Esophagus muscularis mucosa (tissue), 4 donors: Measurements from ENCODE around the gene RAI14. TPM values are rescaled to one million over a fixed set of nuclear protein-coding genes. Genes with fewer than 3 reads are reported as not detected.

Experiments
- DNase-seq: peaks from one replicate; pipeline ENCODE4 v3.0.0-alpha.2; 2017; ENCODE audit errors: extremely low spot score
- H3K27ac ChIP-seq, 4 donors: fragments of 200-600 bp; sonication (generic); replicated peaks in 1 of 4; 1 replicate in 3 of 4; 2 replicates in 1 of 4; pipeline ENCODE4 v1.5.1; 2016 to 2019; ENCODE audit warnings: mild to moderate bottlenecking in 1 of 4
- H3K27me3 ChIP-seq, 4 donors: fragments of 200-600 bp; sonication (generic); one replicate each; pipeline versions ENCODE4 v1.5.1 to v1.6.0; 2016 to 2019
- H3K36me3 ChIP-seq, 4 donors: fragments of 200-600 bp; sonication (generic); one replicate each; pipeline ENCODE4 v1.5.1; 2016 to 2019
- H3K4me1 ChIP-seq, 4 donors: fragments of 200-600 bp; sonication (generic); one replicate each; pipeline ENCODE4 v1.5.1; 2016 to 2019
- H3K4me3 ChIP-seq, 4 donors: fragments of 200-600 bp; sonication (generic); 1 replicate in 2 of 4; 2 replicates in 2 of 4; pipeline ENCODE4 v1.5.1; 2016 to 2019; ENCODE audit warnings: mild to moderate bottlenecking in 4 of 4, moderate library complexity in 1 of 4
- H3K9me3 ChIP-seq, 4 donors: fragments of 200-600 bp; sonication (generic); 1 replicate in 3 of 4; 2 replicates in 1 of 4; pipeline ENCODE4 v1.5.1; 2016 to 2019
- CTCF ChIP-seq, 3 experiments: fragments of 200-600 bp in 2 of 3; fragments of 450-650 bp in 1 of 3; sonication (generic) in 2 of 3; IDR thresholded peaks; one replicate each; pipeline ENCODE4 v1.5.1; 2017 to 2019; ENCODE audit warnings: antibody characterized with exemption in 3 of 3, mild to moderate bottlenecking in 2 of 3, moderate library complexity in 1 of 3
- EP300 ChIP-seq: sonication (generic); formaldehyde crosslinking; IDR thresholded peaks from one replicate; pipeline ENCODE4 v1.6.1; 2017; ENCODE audit warnings: antibody characterized with exemption
- POLR2A ChIP-seq: fragments of 450-650 bp; IDR thresholded peaks from one replicate; pipeline ENCODE4 v1.6.1; 2017; ENCODE audit warnings: antibody characterized with exemption, moderate library complexity, mild to moderate bottlenecking, low read depth
- POLR2AphosphoS5 ChIP-seq, 2 donors: sonication (generic); formaldehyde crosslinking; IDR thresholded peaks; one replicate each; pipeline ENCODE4 v1.6.1; 2017; ENCODE audit warnings: antibody characterized with exemption in 2 of 2
- WGBS: methylation state at CpG from one replicate; pipeline ENCODE4 v1.1.5; 2018; 5-methylcytosine and 5-hydroxymethylcytosine counted together
- intact Hi-C: fragments of 100-400 bp; cut with DNase I; formaldehyde crosslinking; loops from one replicate; pipeline ENCODE4 v1.15.1; 2023
- total RNA-seq, 4 donors: library from RNA; depleted of rRNA; stranded (reverse); fragments of >200 nt; gene quantifications; one replicate each; pipeline versions ENCODE4 v1.1.0 to v1.2.1, GENCODE V29; 2016

The RAI14 gene
- total RNA-seq, 4 donors from 2014 or later: 57.3 to 76.4 (median 68.1) TPM

GRCh38 chr5:34832568-34832967, 176.4 kb downstream of the RAI14 start:
- H3K4me3 ChIP-seq: no peak overlapping the region
- no peak for TF ChIP-seq POLR2A
- H3K4me1 ChIP-seq: no peaks in the 10 kb centered on the region
- H3K27ac ChIP-seq: no peak overlapping the region
- no peaks in the 10 kb centered on the region for H3K9me3 ChIP-seq
- peaks cover 15 to 42% (median 24%) of the 10 kb centered on the region in 4 donors for H3K36me3 ChIP-seq
- DNase-seq: no peak
- intact Hi-C loops: no loop called here
- H3K27me3 ChIP-seq: no peaks in the 10 kb centered on the region
- 91% methylated on average over 5 of the region's 5 CpGs for WGBS

DNA sequence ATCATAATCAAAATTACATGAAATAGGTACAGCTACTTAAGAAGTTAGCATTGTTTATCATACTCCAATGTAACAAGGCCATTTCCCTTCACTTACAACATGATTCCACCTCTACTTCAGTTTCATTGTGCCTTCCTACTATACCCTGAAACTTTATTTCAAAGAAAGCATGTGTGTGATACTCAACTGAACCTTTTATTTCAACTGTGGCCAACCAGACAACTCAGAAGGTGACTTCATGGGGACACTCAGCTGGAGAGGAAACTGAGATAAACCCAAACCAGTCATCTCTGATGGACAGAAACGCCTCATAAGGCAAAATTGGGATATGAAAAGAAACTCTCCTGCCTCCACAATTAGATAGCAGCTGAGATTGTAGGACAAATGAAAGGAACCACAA, 177.0 kb downstream of the RAI14 start:
- DNase-seq: no peak
- no peaks in the 10 kb centered on the region for H3K4me1 ChIP-seq
- WGBS: 93% methylated on average over 1 of the region's 1 CpG
- no peaks in the 10 kb centered on the region for H3K27me3 ChIP-seq
- intact Hi-C loops: no loop called here
- H3K36me3 ChIP-seq: peaks cover 11 to 37% (median 19%) of the 10 kb centered on the region in 4 donors
- TF ChIP-seq POLR2AphosphoS5 (IDR thresholded peaks at IDR 0.05) (no peak), POLR2A (no peak), EP300 (no peak), CTCF (IDR thresholded peaks at IDR 0.05) (no peak)
- no peak overlapping the region for H3K27ac ChIP-seq
- H3K9me3 ChIP-seq: no peaks in the 10 kb centered on the region
- H3K4me3 ChIP-seq: no peak overlapping the region

- H3K4me3 ChIP-seq: no peak overlapping the region
- no peaks in the 10 kb centered on the region for H3K27me3 ChIP-seq
- intact Hi-C loops: no loop called here
- DNase-seq: no peak
- H3K9me3 ChIP-seq: no peaks in the 10 kb centered on the region
- peaks cover 11 to 34% (median 18%) of the 10 kb centered on the region in 4 donors for H3K36me3 ChIP-seq
- peaks cover 3 to 7% (median 5%) of the 10 kb centered on the region in 4 donors for H3K4me1 ChIP-seq
- whole genome bisulfite sequencing: 79% methylated on average over 9 of the region's 9 CpGs
- TF ChIP-seq POLR2AphosphoS5 (IDR thresholded peaks at IDR 0.05): no peak
- no peak for TF ChIP-seq POLR2A
- no peak for TF ChIP-seq EP300
- TF ChIP-seq CTCF (IDR thresholded peaks at IDR 0.05): no peak
- H3K27ac ChIP-seq: peak overlapping the region in 2 of 4 donors; percentile 5 to 18
These were observed 178.1 kb downstream of the RAI14 start for GRCh38 chr5:34833976-34834793.

- 85% methylated on average over 1 of the region's 1 CpG for WGBS
- peaks cover 5 to 29% (median 13%) of the 10 kb centered on the region in 4 donors for H3K36me3 ChIP-seq
- TF ChIP-seq POLR2AphosphoS5 (IDR thresholded peaks at IDR 0.05) (no peak), POLR2A (no peak), CTCF (IDR thresholded peaks at IDR 0.05) (no peak), EP300 (no peak)
- no peaks in the 10 kb centered on the region for H3K9me3 ChIP-seq
- H3K27me3 ChIP-seq: no peaks in the 10 kb centered on the region
- H3K27ac ChIP-seq: peak overlapping the region in 1 of 4 donors; percentile 5
- no peak overlapping the region for H3K4me3 ChIP-seq
- intact Hi-C loops: loop anchor here (5.0 kb wide), 3 partner anchors 182 to 352 kb away; no protein-coding TSS in a partner anchor
- DNase-seq: no peak
- H3K4me1 ChIP-seq: peaks cover 3 to 11% (median 10%) of the 10 kb centered on the region in 4 donors
These were observed 178.6 kb downstream of the RAI14 start for GRCh38 chr5:34834794-34835089.

DNA sequence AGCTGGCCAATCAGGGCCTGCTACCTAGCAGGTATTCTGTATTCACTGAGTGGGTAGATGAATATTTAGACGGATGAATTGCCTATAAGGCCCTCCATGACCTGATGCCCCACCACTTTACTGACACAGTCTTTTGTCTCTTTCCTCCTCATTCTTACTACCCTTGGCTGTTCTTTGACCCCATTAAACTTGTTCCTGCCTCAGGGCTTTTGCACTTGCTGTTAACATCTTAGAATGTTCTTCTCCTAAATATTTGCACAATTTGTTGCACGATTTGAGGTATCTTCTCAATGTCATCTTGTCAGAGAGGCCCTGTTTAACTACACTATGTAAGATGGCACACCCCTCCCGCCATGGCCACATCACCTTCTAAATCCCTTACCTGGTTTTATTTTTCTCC, 179.5 kb downstream of the RAI14 start:
- Histone ChIP-seq H3K36me3 (peaks cover 0 to 19% (median 4%) of the 10 kb centered on the region in 4 donors), H3K4me1 (peaks cover 3 to 14% (median 12%) of the 10 kb centered on the region in 4 donors), H3K4me3 (no peak overlapping the region), H3K9me3 (no peaks in the 10 kb centered on the region), H3K27me3 (no peaks in the 10 kb centered on the region), H3K27ac (no peak overlapping the region)
- 93% methylated on average over 3 of the region's 3 CpGs for WGBS
- no peak for DNase-seq
- TF ChIP-seq POLR2A (no peak), EP300 (no peak), CTCF (IDR thresholded peaks at IDR 0.05) (no peak), POLR2AphosphoS5 (IDR thresholded peaks at IDR 0.05) (no peak)
- intact Hi-C loops: loop anchor here (5.0 kb wide), 3 partner anchors 183 to 353 kb away; no protein-coding TSS in a partner anchor
